Neural progenitor cell (in vitro differentiated cells): ENCODE measurements around the gene SLIT2. TPM values are rescaled to one million over a fixed set of nuclear protein-coding genes. Genes with fewer than 3 reads are reported as not detected.
A peak's percentile ranks its signal among the peaks of the same experiment; 100 is the strongest.

Source experiments
- DNase-seq: peaks from one replicate; pipeline ENCODE4 v3.0.0-alpha.2; 2016; ENCODE audit warnings: low spot score
- H2AFZ ChIP-seq: fragments of 200-600 bp; sonication (generic); replicated peaks from 2 replicates; pipeline ENCODE4 v1.6.1; 2016; ENCODE audit warnings: antibody characterized with exemption
- H3F3A ChIP-seq: fragments of 200-600 bp; sonication (generic); 2 replicates; pipeline ENCODE4 v1.6.1; 2016; ENCODE audit warnings: antibody characterized with exemption, low read depth
- H3K27ac ChIP-seq: fragments of 200-600 bp; sonication (generic); 2 replicates; pipeline ENCODE4 v1.5.1; 2016; ENCODE audit warnings: mild to moderate bottlenecking
- H3K27me3 ChIP-seq: fragments of 200-600 bp; sonication (generic); 2 replicates; pipeline ENCODE4 v1.6.1; 2016; ENCODE audit warnings: mild to moderate bottlenecking, moderate library complexity
- H3K36me3 ChIP-seq: fragments of 200-600 bp; sonication (generic); 2 replicates; pipeline ENCODE4 v1.5.1; 2016
- H3K4me1 ChIP-seq: fragments of 200-600 bp; sonication (generic); 2 replicates; pipeline ENCODE4 v1.6.1; 2016; ENCODE audit warnings: mixed run types
- H3K4me2 ChIP-seq: fragments of 200-600 bp; sonication (generic); 2 replicates; pipeline ENCODE4 v1.6.1; 2016
- H3K4me3 ChIP-seq: fragments of 200-600 bp; sonication (generic); 2 replicates; pipeline ENCODE4 v1.5.1; 2016
- H3K79me2 ChIP-seq: fragments of 200-600 bp; sonication (generic); 2 replicates; pipeline ENCODE4 v1.6.1; 2016; ENCODE audit warnings: low read depth
- H3K9ac ChIP-seq: fragments of 200-600 bp; sonication (generic); 2 replicates; pipeline ENCODE4 v1.6.1; 2016
- H3K9me3 ChIP-seq: fragments of 200-600 bp; sonication (generic); 2 replicates; pipeline ENCODE4 v1.5.1; 2016; ENCODE audit warnings: low read depth
- H4K20me1 ChIP-seq: fragments of 200-600 bp; sonication (generic); 2 replicates; pipeline ENCODE4 v1.6.1; 2016; ENCODE audit warnings: low read depth
- H3K27ac Mint-ChIP-seq: 3 replicates; pipeline ENCODE4 v1.8.0; 2021; ENCODE audit warnings: mixed read lengths
- H3K27me3 Mint-ChIP-seq: 2 replicates; pipeline ENCODE4 v1.8.0; 2022; ENCODE audit warnings: low read depth, mild to moderate bottlenecking, inconsistent platforms, moderate library complexity, mixed read lengths; ENCODE audit not compliant: insufficient read depth
- H3K36me3 Mint-ChIP-seq: 3 replicates; pipeline ENCODE4 v1.8.0; 2021; ENCODE audit warnings: mixed read lengths
- H3K4me1 Mint-ChIP-seq: 3 replicates; pipeline ENCODE4 v1.8.0; 2021; ENCODE audit warnings: mixed read lengths
- H3K4me3 Mint-ChIP-seq: 3 replicates; pipeline ENCODE4 v1.8.0; 2021; ENCODE audit warnings: mild to moderate bottlenecking, moderate library complexity, mixed read lengths
- H3K9me3 Mint-ChIP-seq: 3 replicates; pipeline ENCODE4 v1.8.0; 2020; ENCODE audit warnings: mixed read lengths
- CTCF ChIP-seq: fragments of 200-600 bp; sonication (generic); IDR thresholded peaks from 2 replicates; pipeline ENCODE4 v1.5.1; 2017; ENCODE audit warnings: antibody characterized with exemption, mild to moderate bottlenecking
- EZH2 ChIP-seq: fragments of 200-600 bp; sonication (generic); IDR thresholded peaks from 2 replicates; pipeline ENCODE4 v1.6.1; 2017; ENCODE audit warnings: antibody characterized with exemption, mild to moderate bottlenecking, moderate library complexity
- EZH2phosphoT487 ChIP-seq: fragments of 200-600 bp; sonication (generic); IDR thresholded peaks from 2 replicates; pipeline ENCODE4 v1.6.1; 2017; ENCODE audit warnings: antibody characterized with exemption
- total RNA-seq: library from RNA; depleted of rRNA; stranded (reverse); fragments of >200 nt; gene quantifications from 2 replicates; pipeline ENCODE4 v1.2.3, GENCODE V29; 2015; ENCODE audit warnings: low replicate concordance

Gene SLIT2
- total RNA-seq, 1 donor from 2014 or later, result 3.0 TPM

GRCh38 chr4:20254511-20255250, 3.0 kb downstream of the SLIT2 start:
- Histone ChIP-seq H3K27me3 (peaks cover 89% of the 10 kb centered on the region), H3K4me3 (peak overlapping the region; percentile 81), H3K36me3 (no peaks in the 10 kb centered on the region), H4K20me1 (peaks cover 25% of the 10 kb centered on the region), H3K79me2 (no peaks in the 10 kb centered on the region), H3K9ac (no peak overlapping the region), H3K27ac (no peak overlapping the region), H2AFZ (peak overlapping the region; percentile 82), H3K4me2 (peak overlapping the region; percentile 98), H3K9me3 (no peaks in the 10 kb centered on the region), H3F3A (peaks cover 7% of the 10 kb centered on the region), H3K4me1 (peaks cover 13% of the 10 kb centered on the region)
- DNase-seq, result peak; percentile 75
- peak; percentile 83 for TF ChIP-seq EZH2phosphoT487
- peak; percentile 60 for TF ChIP-seq EZH2
- no peak for TF ChIP-seq CTCF
- Mint-ChIP-seq H3K27ac (peak overlapping the region; percentile 86), H3K4me1 (peaks cover 42% of the 10 kb centered on the region), H3K9me3 (no peaks in the 10 kb centered on the region), H3K27me3 (peaks cover 8% of the 10 kb centered on the region), H3K36me3 (peaks cover 9% of the 10 kb centered on the region), H3K4me3 (peak overlapping the region; percentile 100)

- Histone ChIP-seq H4K20me1 (peaks cover 25% of the 10 kb centered on the region), H3K9me3 (no peaks in the 10 kb centered on the region), H3K4me2 (peak overlapping the region; percentile 98), H3K4me3 (peak overlapping the region; percentile 81), H3K4me1 (peaks cover 13% of the 10 kb centered on the region), H2AFZ (peak overlapping the region; percentile 82), H3K27ac (no peak overlapping the region), H3K79me2 (no peaks in the 10 kb centered on the region), H3F3A (peaks cover 7% of the 10 kb centered on the region), H3K27me3 (peaks cover 84% of the 10 kb centered on the region), H3K36me3 (no peaks in the 10 kb centered on the region), H3K9ac (no peak overlapping the region)
- Mint-ChIP-seq H3K27me3 (peaks cover 8% of the 10 kb centered on the region), H3K4me1 (peaks cover 41% of the 10 kb centered on the region), H3K36me3 (peaks cover 9% of the 10 kb centered on the region), H3K9me3 (no peaks in the 10 kb centered on the region), H3K27ac (peak overlapping the region; percentile 26), H3K4me3 (peak overlapping the region; percentile 100)
- no peak for DNase-seq
- TF ChIP-seq EZH2phosphoT487, result peak; percentile 74
- TF ChIP-seq CTCF, result peak; percentile 3
- peak; percentile 35 for TF ChIP-seq EZH2
These were observed 3.5 kb downstream of the SLIT2 start for GRCh38 chr4:20255251-20255586.

GRCh38 chr4:20255823-20256222, 4.1 kb downstream of the SLIT2 start:
- Histone ChIP-seq H3K27ac (no peak overlapping the region), H3K4me3 (no peak overlapping the region), H2AFZ (no peak overlapping the region), H3F3A (peaks cover 7% of the 10 kb centered on the region), H3K79me2 (no peaks in the 10 kb centered on the region), H4K20me1 (peaks cover 25% of the 10 kb centered on the region), H3K9ac (no peak overlapping the region), H3K9me3 (no peaks in the 10 kb centered on the region), H3K36me3 (no peaks in the 10 kb centered on the region), H3K4me2 (no peak overlapping the region), H3K27me3 (peaks cover 78% of the 10 kb centered on the region), H3K4me1 (peaks cover 13% of the 10 kb centered on the region)
- TF ChIP-seq CTCF (no peak), EZH2phosphoT487 (no peak), EZH2 (no peak)
- Mint-ChIP-seq H3K9me3 (no peaks in the 10 kb centered on the region), H3K4me1 (peaks cover 36% of the 10 kb centered on the region), H3K27ac (no peak overlapping the region), H3K27me3 (peaks cover 8% of the 10 kb centered on the region), H3K4me3 (peak overlapping the region; percentile 100), H3K36me3 (peaks cover 11% of the 10 kb centered on the region)
- peak; percentile 31 for DNase-seq
